Right hindlimb (tissue), 1 donor: ENCODE measurements around the gene PBX3.

ENCODE experiments used
- DNase-seq: peaks from one replicate; pipeline ENCODE4 v3.0.0-alpha.2; 2018

The PBX3 gene

DNA sequence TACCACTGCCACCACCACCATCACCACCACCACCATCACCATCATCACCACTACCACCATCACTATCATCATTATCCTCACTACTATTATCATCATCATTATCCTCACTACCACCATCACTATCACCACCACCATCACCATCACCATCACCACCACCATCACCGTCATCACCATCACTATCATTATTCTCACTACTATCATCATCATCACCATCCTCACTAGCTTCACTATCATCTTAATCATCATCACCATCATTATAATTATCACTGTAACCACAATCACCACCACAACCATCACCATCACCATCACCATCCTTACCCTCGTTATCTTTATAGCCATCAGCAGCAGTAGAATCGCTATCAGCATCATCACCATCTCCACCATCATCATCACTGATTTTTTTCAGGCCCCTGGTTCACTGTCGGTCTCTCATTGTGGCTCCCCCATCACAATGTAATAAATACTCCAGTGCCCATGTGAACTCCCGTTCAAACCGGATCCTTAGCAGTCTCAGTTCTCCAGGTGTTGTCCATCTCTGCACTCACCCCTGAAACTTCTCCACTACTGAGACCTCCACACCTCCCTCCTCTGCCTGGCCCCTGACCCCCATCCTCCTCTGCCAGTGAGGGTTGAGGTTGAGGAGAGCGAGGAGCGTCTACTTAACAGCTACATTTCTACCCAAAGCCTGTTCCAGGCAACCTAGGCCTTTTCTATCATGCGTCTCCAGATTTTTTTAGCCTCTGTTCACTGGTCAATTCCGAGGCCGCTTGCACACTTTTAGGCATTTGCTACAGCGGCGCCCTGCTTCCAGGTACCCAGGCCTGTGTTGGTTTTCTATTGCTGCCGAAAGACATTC is 238.2 kb downstream of the PBX3 start:
- DNase-seq = no peak

DNA sequence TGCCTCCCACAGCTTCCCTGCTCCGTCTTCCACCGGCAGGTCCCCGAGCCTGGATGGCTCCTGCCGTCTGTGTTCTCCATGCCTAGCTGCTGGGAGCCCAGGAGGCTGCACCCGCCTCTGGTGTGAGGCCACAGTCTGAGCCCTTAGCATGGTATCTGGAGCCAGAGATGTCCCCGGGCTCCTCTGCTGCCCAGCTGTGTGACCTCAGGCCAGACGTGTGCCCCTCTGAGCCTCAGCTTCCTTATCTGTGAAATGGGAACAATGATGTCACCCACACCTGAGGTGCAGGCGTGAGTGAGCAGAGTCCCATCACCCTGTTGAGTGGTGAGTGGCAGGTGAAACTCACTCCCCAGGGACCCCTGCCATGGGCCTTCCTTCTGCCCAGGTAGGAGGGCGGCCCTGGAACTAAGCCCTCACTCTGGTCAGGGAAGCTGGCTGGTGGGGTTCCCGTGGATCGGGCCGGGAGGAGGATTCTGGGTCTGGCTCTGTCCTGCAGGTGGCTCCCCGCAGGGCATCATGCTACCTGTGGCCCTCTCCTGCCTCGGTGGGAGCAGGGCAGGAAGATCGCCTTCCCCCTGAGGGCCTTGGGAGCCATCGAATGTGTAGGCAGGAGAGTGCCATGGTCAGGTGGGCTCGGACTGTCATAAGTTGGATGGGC is 239.0 kb downstream of the PBX3 start:
- DNase-seq = no peak

DNA sequence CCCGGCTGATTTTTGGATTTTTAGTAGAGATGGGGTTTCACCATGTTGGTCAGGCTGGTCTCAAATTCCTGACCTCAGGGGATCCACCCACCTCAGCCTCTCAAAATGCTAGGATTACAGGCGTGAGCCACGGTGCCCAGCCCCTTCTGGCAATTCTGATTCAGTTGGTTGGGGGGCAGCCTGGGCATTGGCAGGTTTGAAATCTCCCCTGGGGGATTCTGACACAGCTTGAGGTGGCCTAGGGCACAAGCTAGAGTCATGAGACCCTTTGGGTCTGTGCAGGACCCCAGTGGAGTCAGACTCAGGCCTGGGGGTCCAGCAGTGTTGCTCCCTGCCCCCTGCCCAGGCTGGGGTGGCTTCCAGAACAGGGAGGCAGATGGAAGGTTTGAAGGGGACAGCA is 239.8 kb downstream of the PBX3 start:
- DNase-seq = no peak

DNA sequence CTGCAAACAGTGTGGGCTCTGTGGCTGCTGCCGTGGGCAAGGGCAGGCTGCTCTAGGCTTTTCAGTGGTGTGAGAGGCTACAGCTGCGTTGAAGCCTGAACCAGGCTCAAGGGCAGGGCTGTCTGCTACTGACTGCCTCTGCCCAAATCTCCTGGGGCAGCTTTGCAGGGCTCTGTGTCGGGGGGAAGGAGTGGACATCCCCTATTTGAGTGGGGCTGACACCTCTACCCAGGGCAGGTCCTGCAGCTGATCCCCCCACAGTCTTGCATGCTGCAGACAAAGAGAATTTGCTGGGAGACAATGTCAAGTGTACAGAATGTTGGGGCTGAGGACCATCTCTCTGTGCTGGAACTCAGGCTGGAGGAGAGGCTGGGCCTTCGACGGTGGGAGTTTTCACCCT is 240.2 kb downstream of the PBX3 start:
- DNase-seq = no peak

DNA sequence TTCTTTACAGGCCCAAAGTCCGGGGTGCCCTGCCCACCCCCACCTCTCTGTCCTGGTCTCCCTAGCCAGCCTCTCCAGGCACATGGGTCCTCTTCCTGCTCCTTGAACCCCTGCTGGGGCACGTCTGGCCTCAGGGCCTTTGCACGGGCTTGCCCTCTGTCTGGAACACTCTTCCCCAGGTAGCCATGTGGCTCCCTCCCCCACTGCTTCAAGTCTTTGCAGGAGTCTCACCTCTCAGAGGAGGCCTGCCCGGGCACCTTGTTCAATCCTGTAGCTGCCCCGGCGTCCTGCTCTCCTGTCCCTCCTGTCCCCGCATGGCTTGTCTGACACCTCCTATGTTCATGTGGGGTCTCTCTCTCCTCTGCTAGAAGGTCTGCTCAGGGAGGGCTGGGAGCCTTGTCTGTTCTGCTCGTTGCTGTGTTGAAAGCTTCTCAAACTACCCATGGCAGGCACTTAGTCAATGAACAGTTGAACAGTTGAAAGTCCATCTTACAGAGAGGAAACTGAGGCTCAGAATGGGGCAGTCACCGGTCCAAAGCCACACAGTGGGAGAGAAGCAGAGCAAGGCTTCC is 241.4 kb downstream of the PBX3 start:
- no peak for DNase-seq

DNA sequence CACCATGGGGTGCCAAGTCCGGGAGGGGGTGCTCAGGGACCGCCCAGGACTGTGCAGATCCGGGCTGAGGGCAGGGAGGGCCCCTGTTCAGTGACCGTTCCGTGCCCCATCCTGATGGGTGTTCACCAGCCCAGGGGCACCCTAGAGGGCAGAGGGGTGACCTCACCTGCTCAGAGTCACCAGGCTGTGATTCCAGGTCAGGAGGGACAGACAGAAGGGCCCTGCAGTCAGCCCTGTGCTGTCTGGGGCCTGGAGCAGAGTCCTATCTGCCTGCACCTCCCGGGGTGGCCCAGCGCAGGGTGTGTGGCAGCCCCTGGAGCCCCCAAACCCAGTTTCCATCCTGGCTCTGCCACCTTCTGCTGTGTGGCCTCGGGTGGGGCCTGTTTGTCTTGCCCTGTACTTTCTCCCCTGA is 241.9 kb downstream of the PBX3 start:
- no peak for DNase-seq

DNA sequence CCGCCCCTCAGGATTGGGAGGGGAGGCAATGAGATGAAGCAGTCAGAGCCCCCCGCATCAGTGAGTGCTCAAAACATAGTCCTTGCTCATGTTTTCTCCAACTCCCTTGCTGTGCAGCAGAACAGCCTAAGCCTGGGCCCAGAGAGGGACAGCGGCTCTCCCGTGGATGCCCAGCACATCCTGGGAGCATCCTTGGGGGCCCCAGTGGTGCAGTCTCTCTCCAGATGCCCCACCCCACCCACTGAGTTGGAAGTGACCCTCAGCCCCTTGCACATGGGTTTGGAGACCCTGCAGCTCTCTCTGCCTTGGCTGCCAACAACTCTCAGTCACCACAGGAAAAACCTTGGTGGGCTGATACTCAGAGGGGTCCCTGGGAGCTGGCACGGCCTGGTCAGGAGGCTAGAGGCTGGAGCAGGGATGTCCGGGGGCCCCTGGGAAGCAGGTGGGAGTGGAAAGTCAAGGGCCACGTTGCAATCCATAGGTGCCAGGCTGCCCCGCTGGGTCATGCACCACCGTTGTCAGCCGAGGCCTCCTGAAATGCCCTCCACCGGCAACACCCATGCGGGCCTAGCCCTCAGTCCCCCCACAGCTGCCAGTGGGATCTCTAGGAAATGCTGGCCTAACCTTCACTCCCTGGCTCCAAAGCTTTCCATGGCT is 242.5 kb downstream of the PBX3 start:
- no peak for DNase-seq

GRCh38 chr9:125990186-125990792 is 243.1 kb downstream of the PBX3 start:
- DNase-seq = no peak

- DNase-seq = no peak
Measured at GRCh38 chr9:125990793-125991220, 243.6 kb downstream of the PBX3 start.

- no peak for DNase-seq
Measured at GRCh38 chr9:125991886-125992529, 244.8 kb downstream of the PBX3 start.

DNA sequence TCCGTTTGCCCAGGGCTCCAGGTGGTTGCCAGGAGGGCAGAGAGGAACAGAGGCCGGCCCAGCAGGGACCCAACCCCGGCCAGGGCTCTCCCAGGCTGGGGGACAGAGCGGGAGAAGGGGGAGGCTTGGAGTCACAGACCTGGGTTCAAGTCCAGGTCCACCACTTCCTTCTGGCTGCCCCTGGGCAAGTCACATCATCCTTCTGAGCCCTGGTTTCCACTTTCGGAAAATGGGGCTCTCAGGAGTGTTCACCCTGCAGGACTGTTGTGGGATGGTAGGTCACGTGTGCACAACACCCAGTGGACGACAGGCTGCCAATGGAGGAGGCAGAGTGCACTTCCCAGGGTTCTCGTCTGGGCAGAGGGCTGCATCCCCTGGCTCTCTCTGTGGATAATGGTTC is 245.4 kb downstream of the PBX3 start:
- DNase-seq = no peak

GRCh38 chr9:125993466-125993865 is 246.3 kb downstream of the PBX3 start:
- DNase-seq = no peak

DNA sequence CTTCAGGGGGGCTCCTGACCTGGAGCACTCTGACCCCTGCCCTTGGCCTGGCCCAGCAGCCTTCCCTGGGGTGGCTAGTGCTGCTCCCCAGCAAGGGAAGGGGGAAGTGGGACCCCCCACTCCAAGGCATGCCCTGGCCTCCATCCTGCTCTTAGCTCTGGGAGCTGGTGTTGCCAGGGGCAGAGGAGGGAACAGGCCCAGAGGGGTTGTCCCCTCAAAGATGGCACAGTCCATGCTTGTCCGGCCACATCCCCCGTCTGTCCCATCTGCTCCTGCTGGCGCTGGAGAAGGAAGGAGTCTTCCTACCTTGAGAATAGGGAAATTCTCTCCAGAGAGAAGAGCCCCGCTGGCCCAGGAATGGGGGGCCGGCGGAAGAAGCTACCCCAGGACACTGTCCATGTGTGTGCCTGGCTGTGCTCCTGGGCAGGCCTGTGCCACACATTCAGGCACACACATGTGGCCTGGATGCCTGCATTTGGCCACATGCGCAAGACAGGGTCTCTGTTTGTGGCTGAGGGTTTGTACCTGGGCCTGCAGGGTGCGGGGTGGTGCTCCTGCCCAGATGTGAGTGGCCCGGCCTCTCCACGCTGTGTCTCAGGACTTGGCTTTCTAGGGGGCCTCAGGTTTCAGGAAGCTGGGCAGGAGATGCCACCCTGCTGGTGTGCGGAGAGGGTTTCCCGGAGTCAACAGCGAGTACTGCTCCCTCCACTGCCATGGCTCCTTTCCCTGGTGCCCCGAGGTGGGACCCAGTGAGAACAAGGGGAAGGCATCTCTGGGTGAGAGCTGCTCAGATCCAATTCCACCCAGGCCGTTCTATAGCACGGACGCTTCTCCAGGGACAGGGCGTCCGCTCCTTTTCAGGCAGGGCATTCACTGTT is 247.1 kb downstream of the PBX3 start:
- no peak for DNase-seq

- no peak for DNase-seq
Measured at GRCh38 chr9:125995006-125995405, 247.8 kb downstream of the PBX3 start.

GRCh38 chr9:125995706-125996105 is 248.5 kb downstream of the PBX3 start:
- no peak for DNase-seq

GRCh38 chr9:125996791-125997190 is 249.6 kb downstream of the PBX3 start:
- no peak for DNase-seq

- no peak for DNase-seq
Measured at GRCh38 chr9:125997196-125997823, 250.1 kb downstream of the PBX3 start.

GRCh38 chr9:125998837-125999503 is 251.8 kb downstream of the PBX3 start:
- DNase-seq = no peak

GRCh38 chr9:125999504-125999881 is 252.3 kb downstream of the PBX3 start:
- DNase-seq = no peak

GRCh38 chr9:126000256-126000655 is 253.1 kb downstream of the PBX3 start:
- no peak for DNase-seq
